ENCODE measurements around the gene BCAR1. TPM values are rescaled to one million over a fixed set of nuclear protein-coding genes. Genes with fewer than 3 reads are reported as not detected.
A peak's percentile ranks its signal among the peaks of the same experiment; 100 is the strongest.

Gene BCAR1
- total and polyA plus RNA-seq, 2 of the 13 experiments (the other 11 are each of a cell fraction or from before 2014, with no cell fraction given) = 48.1 to 51.7 TPM

DNA sequence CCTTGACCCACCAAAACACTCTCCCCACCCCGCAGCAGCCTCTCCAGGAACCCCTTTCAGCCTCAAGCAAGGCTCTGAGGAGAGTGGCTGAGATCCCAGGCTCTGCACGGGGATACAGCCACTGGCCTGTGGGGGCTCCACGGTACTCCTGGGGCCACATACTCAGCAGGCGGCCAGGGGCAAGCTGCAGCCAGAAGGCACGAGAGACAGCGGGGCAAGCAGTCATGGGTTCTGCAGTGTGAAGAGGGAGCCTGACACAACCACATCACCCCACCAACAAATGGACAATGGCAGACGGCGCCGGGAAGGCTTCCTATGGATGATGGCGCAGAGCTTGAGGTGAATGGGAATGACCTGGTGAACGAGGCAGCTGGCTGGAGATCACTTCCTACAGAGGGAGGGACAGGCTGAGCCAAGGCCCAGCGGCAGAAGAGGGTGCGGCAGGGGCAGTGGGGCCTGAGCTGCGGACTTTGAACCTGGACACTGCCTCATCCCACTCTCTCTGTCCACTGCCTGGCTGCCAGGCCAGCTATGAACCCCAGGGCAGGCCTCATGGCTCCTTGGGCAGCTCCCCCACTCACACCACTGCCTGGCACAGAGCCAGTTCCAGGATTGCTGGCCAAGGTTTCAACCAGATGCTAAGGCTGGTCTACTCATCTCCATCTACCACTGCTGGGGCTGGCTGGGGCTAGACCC lies 10.8 kb upstream of the BCAR1 start (continued):
- TF ChIP-seq, protein P1, sequence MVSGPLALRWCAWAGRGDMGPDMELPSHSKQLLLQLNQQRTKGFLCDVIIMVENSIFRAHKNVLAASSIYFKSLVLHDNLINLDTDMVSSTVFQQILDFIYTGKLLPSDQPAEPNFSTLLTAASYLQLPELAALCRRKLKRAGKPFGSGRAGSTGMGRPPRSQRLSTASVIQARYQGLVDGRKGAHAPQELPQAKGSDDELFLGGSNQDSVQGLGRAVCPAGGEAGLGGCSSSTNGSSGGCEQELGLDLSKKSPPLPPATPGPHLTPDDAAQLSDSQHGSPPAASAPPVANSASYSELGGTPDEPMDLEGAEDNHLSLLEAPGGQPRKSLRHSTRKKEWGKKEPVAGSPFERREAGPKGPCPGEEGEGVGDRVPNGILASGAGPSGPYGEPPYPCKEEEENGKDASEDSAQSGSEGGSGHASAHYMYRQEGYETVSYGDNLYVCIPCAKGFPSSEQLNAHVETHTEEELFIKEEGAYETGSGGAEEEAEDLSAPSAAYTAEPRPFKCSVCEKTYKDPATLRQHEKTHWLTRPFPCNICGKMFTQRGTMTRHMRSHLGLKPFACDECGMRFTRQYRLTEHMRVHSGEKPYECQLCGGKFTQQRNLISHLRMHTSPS (CRISPR knock-in tag; IDR thresholded peaks at IDR 0.05; ENCODE audit: low read depth) = peak; percentile 99
- no peak for TF ChIP-seq NFATC3 (CRISPR knock-in tag; IDR thresholded peaks at IDR 0.05)
- no peak for TF ChIP-seq ZNF878 (CRISPR knock-in tag; IDR thresholded peaks at IDR 0.05)
- TF ChIP-seq, protein P2, sequence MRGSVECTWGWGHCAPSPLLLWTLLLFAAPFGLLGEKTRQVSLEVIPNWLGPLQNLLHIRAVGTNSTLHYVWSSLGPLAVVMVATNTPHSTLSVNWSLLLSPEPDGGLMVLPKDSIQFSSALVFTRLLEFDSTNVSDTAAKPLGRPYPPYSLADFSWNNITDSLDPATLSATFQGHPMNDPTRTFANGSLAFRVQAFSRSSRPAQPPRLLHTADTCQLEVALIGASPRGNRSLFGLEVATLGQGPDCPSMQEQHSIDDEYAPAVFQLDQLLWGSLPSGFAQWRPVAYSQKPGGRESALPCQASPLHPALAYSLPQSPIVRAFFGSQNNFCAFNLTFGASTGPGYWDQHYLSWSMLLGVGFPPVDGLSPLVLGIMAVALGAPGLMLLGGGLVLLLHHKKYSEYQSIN (CRISPR knock-in tag; IDR thresholded peaks at IDR 0.05; ENCODE audit: borderline replicate concordance) = no peak
- TF ChIP-seq KDM6A (CRISPR knock-in tag; IDR thresholded peaks at IDR 0.05; ENCODE audit: low read depth) = peak; percentile 84
- TF ChIP-seq STAT5B (CRISPR knock-in tag; IDR thresholded peaks at IDR 0.05) = peak; percentile 49; the same call in 1 of the 2 replicates
- TF ChIP-seq SP140L (CRISPR knock-in tag; IDR thresholded peaks at IDR 0.05; ENCODE audit: borderline replicate concordance) = no peak
- TF ChIP-seq ZNF230 (CRISPR knock-in tag; IDR thresholded peaks at IDR 0.05) = no peak
- TF ChIP-seq, protein P3, sequence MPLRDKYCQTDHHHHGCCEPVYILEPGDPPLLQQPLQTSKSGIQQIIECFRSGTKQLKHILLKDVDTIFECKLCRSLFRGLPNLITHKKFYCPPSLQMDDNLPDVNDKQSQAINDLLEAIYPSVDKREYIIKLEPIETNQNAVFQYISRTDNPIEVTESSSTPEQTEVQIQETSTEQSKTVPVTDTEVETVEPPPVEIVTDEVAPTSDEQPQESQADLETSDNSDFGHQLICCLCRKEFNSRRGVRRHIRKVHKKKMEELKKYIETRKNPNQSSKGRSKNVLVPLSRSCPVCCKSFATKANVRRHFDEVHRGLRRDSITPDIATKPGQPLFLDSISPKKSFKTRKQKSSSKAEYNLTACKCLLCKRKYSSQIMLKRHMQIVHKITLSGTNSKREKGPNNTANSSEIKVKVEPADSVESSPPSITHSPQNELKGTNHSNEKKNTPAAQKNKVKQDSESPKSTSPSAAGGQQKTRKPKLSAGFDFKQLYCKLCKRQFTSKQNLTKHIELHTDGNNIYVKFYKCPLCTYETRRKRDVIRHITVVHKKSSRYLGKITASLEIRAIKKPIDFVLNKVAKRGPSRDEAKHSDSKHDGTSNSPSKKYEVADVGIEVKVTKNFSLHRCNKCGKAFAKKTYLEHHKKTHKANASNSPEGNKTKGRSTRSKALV (CRISPR knock-in tag; IDR thresholded peaks at IDR 0.05) = 0 out of 2 replicates have a peak, but pooled peaks have one; percentile 65
- TF ChIP-seq JUN (CRISPR knock-in tag; IDR thresholded peaks at IDR 0.05) = no peak
- TF ChIP-seq, protein P4, sequence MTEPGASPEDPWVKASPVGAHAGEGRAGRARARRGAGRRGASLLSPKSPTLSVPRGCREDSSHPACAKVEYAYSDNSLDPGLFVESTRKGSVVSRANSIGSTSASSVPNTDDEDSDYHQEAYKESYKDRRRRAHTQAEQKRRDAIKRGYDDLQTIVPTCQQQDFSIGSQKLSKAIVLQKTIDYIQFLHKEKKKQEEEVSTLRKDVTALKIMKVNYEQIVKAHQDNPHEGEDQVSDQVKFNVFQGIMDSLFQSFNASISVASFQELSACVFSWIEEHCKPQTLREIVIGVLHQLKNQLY (CRISPR knock-in tag; IDR thresholded peaks at IDR 0.05) = no peak
- TF ChIP-seq, protein P5, sequence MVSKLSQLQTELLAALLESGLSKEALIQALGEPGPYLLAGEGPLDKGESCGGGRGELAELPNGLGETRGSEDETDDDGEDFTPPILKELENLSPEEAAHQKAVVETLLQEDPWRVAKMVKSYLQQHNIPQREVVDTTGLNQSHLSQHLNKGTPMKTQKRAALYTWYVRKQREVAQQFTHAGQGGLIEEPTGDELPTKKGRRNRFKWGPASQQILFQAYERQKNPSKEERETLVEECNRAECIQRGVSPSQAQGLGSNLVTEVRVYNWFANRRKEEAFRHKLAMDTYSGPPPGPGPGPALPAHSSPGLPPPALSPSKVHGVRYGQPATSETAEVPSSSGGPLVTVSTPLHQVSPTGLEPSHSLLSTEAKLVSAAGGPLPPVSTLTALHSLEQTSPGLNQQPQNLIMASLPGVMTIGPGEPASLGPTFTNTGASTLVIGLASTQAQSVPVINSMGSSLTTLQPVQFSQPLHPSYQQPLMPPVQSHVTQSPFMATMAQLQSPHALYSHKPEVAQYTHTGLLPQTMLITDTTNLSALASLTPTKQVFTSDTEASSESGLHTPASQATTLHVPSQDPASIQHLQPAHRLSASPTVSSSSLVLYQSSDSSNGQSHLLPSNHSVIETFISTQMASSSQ (IDR thresholded peaks at IDR 0.05; ENCODE audit: low read depth) = 0 out of 2 replicates have a peak, but pooled peaks have one; percentile 23
- TF ChIP-seq, protein P5 (CRISPR knock-in tag; IDR thresholded peaks at IDR 0.05; ENCODE audit: borderline replicate concordance) = peak; percentile 60; the same call in 1 of the 2 replicates
- no peak for TF ChIP-seq MATR3 (CRISPR knock-in tag; IDR thresholded peaks at IDR 0.05)
- TF ChIP-seq, protein P6, sequence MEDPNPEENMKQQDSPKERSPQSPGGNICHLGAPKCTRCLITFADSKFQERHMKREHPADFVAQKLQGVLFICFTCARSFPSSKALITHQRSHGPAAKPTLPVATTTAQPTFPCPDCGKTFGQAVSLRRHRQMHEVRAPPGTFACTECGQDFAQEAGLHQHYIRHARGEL (CRISPR knock-in tag; IDR thresholded peaks at IDR 0.05) = no peak
- peak; percentile 46; the same call in 1 of the 2 replicates for TF ChIP-seq FOXK1 (CRISPR knock-in tag; IDR thresholded peaks at IDR 0.05; ENCODE audit: borderline replicate concordance, low read depth)
- TF ChIP-seq MZF1 (CRISPR knock-in tag; IDR thresholded peaks at IDR 0.05; ENCODE audit: borderline replicate concordance) = no peak
- peak; percentile 74; the same call in 1 of the 2 replicates for TF ChIP-seq RBFOX2 (IDR thresholded peaks at IDR 0.05; ENCODE audit: low read depth, low read length)
- TF ChIP-seq TBL1XR1 (IDR thresholded peaks at IDR 0.05; ENCODE audit: borderline replicate concordance, low read length, partially characterized antibody) = peak; percentile 49

Data from HepG2 (cell line).